Stimulated activated CD8-positive, alpha-beta memory T cell treated with anti-CD3 and anti-CD28 coated beads, Interleukin-7, amount 100 ng/mL, for 24 hours (primary cell): ENCODE measurements around the gene RTN4IP1.
A peak's percentile ranks its signal among the peaks of the same experiment; 100 is the strongest.

ENCODE experiments used
- DNase-seq: peaks from one replicate; pipeline ENCODE4 v3.0.0-alpha.2; 2020; ENCODE audit warnings: low read depth

Gene RTN4IP1, protein sequence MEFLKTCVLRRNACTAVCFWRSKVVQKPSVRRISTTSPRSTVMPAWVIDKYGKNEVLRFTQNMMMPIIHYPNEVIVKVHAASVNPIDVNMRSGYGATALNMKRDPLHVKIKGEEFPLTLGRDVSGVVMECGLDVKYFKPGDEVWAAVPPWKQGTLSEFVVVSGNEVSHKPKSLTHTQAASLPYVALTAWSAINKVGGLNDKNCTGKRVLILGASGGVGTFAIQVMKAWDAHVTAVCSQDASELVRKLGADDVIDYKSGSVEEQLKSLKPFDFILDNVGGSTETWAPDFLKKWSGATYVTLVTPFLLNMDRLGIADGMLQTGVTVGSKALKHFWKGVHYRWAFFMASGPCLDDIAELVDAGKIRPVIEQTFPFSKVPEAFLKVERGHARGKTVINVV

DNA sequence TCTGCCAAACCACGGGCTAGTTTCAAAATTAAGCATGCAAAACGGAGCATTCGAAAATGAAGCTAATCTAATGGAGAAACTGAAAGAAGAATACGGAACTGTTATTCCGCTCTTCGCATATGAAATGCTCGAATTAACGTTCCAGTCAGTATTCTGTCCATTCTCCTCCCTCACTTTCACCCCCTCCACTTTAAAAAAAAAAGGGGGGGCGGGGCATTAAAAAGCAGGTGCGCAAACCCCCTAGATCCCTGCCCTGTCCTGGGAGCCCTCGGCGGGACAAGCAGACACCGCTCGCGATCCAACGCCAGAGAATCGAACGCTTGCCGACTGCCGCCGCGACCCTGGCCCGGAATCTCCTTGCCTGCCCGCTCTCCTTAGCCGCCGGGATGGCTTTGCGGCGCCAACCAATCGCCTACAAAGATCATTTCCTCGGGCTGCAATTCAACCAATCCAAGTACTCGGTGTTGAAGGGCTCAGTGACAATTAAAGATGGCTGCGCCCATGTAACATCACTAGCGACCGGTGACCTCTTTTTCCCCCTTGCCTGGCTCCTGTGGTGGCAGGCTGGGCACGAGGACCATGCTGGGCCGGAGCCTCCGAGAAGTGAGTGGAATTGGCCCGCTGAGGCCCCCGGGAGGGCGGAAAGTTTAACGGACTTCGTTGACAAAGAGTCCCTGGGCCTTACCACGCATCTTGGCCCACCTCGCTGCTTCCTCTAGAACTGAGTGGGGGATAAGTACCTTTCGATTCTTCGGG lies at the start of gene RTN4IP1, which contains the start of gene QRSL1:
TSS of gene RTN4IP1 (minus strand) at position 396 of the 756 bp plus-strand sequence. CDS start 477 bp downstream, outside the sequence.
TSS of gene QRSL1 (plus strand) at position 476 of the 756 bp plus-strand sequence. CDS start at position 580, 104 bp downstream.
- DNase-seq: peak; percentile 50

DNA sequence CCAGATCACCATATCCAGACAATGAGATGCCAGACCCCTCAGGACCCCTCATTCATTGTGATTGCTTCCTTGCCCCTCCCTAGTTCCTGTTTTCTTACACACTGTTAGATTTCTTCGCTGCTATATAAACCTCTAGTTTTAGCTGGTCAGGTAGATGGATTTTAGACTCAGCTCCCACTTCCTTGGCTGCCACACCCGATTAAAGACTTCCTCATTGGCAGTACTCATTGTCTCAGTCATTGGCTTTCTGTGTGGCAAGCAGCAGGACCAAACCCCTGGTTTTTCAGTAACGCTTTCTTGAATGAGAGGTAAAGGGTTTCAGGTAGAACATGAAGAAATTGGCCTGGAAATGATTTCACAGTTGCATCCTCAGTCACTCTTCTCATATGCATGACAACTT lies 48.0 kb upstream of the RTN4IP1 start:
- DNase-seq: no peak

GRCh38 chr6:106674541-106675229 lies 45.4 kb upstream of the RTN4IP1 start:
- no peak for DNase-seq

DNA sequence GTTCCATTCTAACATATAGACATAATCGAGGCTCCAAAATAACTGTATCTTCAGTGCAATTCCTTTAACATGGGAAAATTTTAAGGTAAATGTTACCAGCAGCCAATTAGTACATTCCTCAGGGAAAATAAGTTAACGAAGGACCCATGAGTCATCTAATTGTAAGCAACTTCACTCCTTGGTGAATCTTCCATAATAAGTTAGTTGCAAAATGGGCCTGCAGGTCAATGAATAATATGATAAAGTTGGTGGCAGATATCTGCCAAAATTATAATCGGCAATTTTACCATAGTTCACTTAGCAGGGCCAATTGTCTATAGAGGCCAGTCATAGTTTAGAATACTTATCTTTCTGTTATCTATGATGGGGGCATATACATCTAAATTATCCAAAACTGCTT lies 42.4 kb upstream of the RTN4IP1 start:
- no peak for DNase-seq

DNA sequence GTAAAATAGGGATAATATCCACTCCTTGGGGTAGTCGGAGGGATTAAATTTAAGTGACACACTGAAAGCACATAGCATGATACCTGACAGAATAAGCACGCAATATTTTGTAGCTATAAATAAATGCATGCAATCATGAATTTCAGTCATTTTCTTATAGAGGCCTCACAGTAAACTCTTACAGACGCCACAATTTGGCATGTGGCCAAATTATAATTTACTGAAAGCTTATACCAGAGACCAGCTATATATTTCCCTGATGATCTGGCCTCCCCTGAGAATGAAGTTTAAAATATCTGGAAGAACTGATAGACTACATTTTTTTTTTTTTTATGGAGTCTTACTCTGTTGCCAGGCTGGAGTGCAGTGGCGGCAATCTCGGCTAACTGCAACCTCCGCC lies 40.9 kb upstream of the RTN4IP1 start:
- DNase-seq: no peak

- DNase-seq: no peak
Measured at GRCh38 chr6:106667022-106667402, 37.7 kb upstream of the RTN4IP1 start.

DNA sequence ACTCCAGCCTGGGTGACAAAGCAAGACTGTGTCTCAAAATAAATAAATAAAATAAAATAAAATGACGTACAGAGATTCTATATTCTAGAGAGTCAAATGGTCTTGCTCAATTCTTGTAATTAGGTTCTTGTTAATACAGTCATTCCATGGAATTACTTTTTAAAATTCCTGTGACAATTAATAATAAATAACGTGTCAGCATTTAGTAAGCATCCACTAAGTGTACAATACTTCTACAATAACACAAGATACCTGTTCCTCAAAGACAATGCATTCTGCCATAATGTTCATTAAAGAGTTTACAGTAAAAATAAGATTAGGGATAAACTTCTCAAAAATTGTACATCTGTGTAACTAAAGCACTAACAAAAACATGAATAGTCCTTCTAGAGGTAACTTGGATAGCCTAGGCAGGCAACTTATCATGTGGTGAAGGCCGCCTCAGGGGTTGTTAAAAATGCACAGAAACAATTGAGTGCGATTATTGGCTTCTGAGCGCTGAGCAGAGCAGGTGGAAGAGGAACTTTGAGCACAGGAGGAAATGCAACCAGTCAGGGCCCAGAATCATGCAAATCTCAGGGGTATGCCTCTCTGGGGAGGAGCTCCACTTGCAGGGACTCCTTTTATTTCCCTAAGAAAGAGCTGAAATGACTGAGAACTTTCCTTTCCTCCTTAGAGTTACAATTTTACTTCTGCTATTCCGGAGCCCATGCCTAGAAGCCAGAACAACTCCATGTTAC lies 37.2 kb upstream of the RTN4IP1 start:
- DNase-seq: no peak

DNA sequence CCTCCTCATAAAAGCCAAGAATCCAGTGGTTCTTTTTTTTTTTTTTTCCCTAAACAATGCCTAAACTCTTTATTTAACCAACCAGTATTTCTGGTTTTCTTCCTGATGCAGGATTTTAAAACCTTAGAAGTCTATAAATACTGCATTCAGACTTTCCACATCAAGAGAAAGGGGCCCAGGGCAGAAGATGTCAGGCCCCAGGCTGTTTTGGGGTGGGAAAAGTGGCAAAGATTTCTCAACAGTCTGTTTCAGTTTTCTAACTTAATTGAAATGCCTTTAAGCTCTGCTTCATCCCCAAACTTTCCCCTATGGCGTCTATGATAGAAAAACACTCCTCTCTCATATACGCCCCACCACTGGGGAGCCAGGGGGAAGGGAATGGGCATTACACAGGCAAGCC lies 33.2 kb upstream of the RTN4IP1 start:
- no peak for DNase-seq

- no peak for DNase-seq
Measured at GRCh38 chr6:106659859-106660258, 30.6 kb upstream of the RTN4IP1 start.

GRCh38 chr6:106658469-106658868 lies 29.2 kb upstream of the RTN4IP1 start:
- DNase-seq: no peak

GRCh38 chr6:106648651-106649308 lies 19.5 kb upstream of the RTN4IP1 start:
- DNase-seq: no peak

DNA sequence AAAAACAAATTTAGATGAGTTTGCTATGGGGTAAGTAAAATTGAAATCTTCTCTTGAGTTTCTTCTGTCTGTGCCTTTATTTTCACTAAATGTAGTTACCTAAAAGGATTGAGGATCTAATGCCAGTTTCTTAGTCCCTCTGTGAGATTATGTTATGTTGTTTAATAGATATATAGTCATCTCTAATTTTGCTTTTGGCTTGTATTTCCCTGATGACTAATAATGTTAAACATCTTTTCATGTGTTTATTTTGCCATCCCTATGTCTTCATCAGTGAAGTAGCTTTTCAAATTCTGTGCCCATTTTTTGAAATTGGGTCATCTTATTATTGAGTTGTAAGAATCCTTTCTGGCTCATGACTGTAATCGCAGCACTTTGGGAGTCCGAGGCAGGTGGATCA lies 13.8 kb upstream of the RTN4IP1 start:
- no peak for DNase-seq

DNA sequence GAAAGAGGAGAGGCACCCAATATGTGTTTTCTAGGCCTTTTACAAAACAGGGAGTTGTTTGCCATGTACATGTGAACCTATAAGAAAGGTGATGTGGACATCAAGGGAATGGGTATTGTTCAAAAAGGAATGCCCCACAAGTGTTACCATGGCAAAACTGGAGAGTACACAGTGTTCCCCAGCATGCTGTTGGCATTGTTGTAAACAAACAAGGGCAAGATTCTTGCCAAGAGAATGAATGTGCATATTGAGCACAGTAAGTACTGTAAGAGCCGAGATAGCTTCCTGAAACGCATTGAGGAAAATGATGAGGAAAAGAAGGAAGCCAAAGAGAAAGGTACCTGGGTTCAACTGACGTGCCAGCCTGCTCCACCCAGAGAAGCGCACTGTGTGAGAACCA lies 13.2 kb upstream of the RTN4IP1 start:
- no peak for DNase-seq

DNA sequence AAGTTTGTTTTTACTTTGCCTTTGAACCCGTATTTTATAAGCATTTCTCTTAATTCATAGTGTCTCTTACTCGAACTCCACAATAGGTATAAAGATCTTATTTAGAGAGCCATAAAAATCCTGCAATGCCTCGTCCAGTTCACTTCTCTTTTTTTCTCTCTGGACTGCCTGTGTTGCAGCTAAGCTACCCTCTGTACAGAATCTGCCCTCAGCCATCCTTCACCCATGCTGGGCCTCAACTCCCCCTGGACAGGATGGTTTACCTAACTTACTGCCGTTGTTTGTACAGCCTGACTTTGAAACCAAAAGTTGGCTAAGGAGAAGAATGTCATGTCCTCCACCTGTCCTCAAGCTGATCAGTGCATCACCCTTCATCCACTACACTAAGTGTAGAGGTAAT lies 10.5 kb upstream of the RTN4IP1 start:
- DNase-seq: no peak

DNA sequence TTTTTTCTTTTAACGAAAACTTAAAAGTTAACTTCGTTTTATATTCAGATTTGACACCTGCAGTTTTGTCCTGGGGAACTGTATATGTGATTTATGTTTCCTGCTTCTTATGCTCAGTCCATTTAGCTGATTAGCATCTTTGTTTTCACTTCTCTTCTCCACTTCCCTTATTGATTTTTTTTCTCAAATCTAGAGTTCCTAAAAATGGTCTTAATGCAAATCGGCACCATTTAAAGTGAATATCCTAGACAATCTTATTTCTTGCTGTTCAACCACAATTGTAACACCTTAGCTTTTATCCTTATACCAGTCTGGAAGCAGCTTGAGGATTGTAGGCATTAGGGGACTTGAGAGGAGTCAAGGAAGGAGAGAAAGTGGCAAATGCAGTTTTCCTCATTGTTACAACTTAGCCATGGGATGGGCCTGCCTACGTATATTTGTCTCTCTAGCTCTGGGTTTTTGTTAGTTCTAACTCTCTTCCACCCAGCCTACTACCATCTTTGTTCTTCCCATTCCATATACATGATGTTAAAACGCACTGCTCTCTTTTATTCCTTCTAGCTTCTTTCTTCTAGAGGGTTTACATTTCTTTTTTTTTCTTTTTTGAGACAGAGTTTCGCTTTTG lies 8.5 kb upstream of the RTN4IP1 start:
- no peak for DNase-seq

GRCh38 chr6:106637051-106637716 lies 7.9 kb upstream of the RTN4IP1 start:
- no peak for DNase-seq

DNA sequence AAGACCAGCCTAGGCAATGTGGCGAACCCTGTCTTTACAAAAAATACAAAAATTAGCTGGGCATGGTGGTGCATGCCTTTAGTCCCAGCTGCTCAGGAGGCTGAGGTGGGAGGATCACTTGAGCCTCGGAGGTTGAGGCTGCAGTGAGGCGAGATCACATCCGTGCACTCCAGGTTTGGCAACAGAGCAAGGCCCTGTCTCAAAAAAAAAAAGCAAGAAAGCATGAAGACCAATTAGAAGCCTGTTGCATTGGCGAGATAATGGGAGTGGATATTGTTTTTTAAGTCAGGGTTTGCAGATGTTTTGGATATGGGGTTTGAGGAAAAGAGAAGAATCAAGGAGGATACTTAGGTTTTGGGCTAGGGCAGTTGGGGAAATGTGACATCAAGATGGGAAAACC lies 5.3 kb upstream of the RTN4IP1 start:
- no peak for DNase-seq

- DNase-seq: no peak
Measured at GRCh38 chr6:106631346-106631745, 2.0 kb upstream of the RTN4IP1 start.

DNA sequence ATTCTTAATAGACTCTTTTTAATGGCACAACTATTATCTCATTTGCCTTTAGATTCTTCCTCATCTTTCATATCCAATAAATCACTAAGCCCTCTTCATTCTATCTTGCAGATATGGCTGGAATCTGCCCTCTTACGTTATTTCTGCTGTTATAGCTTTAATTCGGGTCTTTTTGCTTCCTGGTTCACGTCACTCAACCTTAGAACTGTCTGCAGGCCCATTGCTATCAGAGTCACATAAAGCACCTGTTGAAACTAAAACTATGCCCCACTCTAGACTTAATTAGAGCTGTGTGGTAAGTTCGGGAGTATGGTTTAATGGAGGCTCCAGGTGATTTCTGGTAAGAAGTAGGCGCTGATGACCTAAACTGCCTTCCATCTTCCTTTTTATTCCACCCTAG lies 1.1 kb upstream of the RTN4IP1 start:
- no peak for DNase-seq

DNA sequence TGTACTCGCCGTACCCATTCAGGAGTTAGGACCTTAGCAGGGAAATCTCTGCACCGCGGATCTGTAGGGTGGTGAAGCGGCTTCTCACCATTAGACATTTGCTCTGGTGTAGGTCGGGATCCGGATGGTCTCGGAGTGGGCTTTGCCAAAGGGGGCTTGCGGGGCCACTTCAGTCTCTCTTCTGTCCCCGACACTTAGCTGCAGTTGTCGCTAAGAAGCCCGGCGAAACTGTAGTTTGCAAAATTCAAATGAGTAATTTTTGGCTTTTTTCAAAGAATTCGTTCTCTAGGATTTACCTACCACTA lies 513 bp upstream of the RTN4IP1 start:
- DNase-seq: no peak

GRCh38 chr6:106628658-106629102 lies 618 bp downstream of the RTN4IP1 start:
- no peak for DNase-seq
